Measurements from ENCODE around the gene RAI1.

DNA sequence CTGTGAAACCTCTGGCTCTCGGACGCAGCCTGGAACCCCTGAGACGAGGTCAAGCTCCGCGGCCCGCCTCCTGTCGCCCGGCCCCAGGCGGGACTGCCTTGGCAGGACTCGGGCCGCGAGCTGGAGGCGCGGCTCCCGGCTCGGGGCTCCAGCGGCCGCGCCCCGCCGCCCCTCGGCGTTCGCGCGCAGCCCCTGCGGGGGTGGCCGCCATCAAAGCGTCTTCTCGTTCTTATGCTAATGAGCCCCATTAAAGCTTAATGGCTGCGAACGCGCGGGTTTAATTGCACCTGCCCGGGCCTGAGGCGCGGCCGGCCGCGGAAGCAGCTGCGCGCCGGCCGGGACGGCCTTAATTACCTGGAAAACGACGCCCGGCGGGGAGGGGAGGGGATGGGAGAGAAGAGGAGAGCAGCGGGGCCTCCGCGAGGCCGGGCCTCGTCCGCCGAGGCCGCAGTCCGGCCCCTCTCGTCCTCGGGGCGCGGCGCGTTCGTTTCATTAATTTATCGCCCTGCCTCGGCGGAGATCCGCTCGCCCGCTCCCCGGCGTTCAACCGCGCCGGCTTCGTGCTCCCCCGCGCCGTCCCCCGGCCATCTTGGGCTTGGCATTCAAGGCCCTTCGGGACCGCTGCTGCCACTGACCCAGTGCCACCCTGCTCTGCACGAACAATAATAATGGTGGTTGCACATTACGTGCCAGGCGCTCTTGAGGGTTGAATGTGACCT, 19.2 kb downstream of the RAI1 start:
- TF ChIP-seq, protein P1, sequence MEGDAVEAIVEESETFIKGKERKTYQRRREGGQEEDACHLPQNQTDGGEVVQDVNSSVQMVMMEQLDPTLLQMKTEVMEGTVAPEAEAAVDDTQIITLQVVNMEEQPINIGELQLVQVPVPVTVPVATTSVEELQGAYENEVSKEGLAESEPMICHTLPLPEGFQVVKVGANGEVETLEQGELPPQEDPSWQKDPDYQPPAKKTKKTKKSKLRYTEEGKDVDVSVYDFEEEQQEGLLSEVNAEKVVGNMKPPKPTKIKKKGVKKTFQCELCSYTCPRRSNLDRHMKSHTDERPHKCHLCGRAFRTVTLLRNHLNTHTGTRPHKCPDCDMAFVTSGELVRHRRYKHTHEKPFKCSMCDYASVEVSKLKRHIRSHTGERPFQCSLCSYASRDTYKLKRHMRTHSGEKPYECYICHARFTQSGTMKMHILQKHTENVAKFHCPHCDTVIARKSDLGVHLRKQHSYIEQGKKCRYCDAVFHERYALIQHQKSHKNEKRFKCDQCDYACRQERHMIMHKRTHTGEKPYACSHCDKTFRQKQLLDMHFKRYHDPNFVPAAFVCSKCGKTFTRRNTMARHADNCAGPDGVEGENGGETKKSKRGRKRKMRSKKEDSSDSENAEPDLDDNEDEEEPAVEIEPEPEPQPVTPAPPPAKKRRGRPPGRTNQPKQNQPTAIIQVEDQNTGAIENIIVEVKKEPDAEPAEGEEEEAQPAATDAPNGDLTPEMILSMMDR (IDR thresholded peaks at IDR 0.05) = no peak
- no peak for TF ChIP-seq POLR2A (IDR thresholded peaks at IDR 0.05)

Measured in lower leg skin (tissue), 3 donors.